GM20431 (cell line): ENCODE data around the gene SCN5A.
"Not testable (repeated sequence)": the region's sequence is repeated elsewhere in the genome, so short reads cannot be mapped to it uniquely, and the experiment has no call there.

Experiments
- in situ Hi-C: fragments of 300-500 bp; cut with MseI, MboI; formaldehyde crosslinking; loops from one replicate; pipeline ENCODE4 v1.15.0; 2020; ENCODE audit warnings: low sequenced_read_pairs; ENCODE audit not compliant: unreplicated experiment

The SCN5A gene

GRCh38 chr3:38583688-38584087 is 65.8 kb downstream of the SCN5A start:
- in situ Hi-C loops = no loop called here

GRCh38 chr3:38582941-38583645 is 66.4 kb downstream of the SCN5A start:
- in situ Hi-C loops = no loop called here

GRCh38 chr3:38582316-38582715 is 67.2 kb downstream of the SCN5A start:
- in situ Hi-C loops = no loop called here

GRCh38 chr3:38581774-38582173 is 67.7 kb downstream of the SCN5A start:
- in situ Hi-C loops = no loop called here

GRCh38 chr3:38580450-38581382 is 68.8 kb downstream of the SCN5A start:
- in situ Hi-C loops = no loop called here

GRCh38 chr3:38579551-38580449 is 69.7 kb downstream of the SCN5A start:
- in situ Hi-C loops = no loop called here

GRCh38 chr3:38579141-38579540 is 70.3 kb downstream of the SCN5A start:
- in situ Hi-C loops = no loop called here

GRCh38 chr3:38578551-38578950 is 70.9 kb downstream of the SCN5A start:
- in situ Hi-C loops = no loop called here

- in situ Hi-C loops = no loop called here
Observed at GRCh38 chr3:38578081-38578475, 71.4 kb downstream of the SCN5A start.

- in situ Hi-C loops = no loop called here
Observed at GRCh38 chr3:38577371-38578080, 72.0 kb downstream of the SCN5A start.

- in situ Hi-C loops = no loop called here
Observed at GRCh38 chr3:38576526-38577370, 72.7 kb downstream of the SCN5A start.

- in situ Hi-C loops = no loop called here
Observed at GRCh38 chr3:38576131-38576525, 73.4 kb downstream of the SCN5A start.

GRCh38 chr3:38575279-38575843 is 74.1 kb downstream of the SCN5A start:
- in situ Hi-C loops = no loop called here

- in situ Hi-C loops = no loop called here
Observed at GRCh38 chr3:38574411-38575278, 74.8 kb downstream of the SCN5A start.

- in situ Hi-C loops = no loop called here
Observed at GRCh38 chr3:38573556-38573955, 75.9 kb downstream of the SCN5A start.

GRCh38 chr3:38573111-38573510 is 76.4 kb downstream of the SCN5A start:
- in situ Hi-C loops = no loop called here

GRCh38 chr3:38567498-38567897 is 82.0 kb downstream of the SCN5A start:
- in situ Hi-C loops = no loop called here

- in situ Hi-C loops = not testable (repeated sequence)
Observed at GRCh38 chr3:38566794-38567193, 82.7 kb downstream of the SCN5A start.
